Brain pericyte (primary cell): ENCODE measurements around the gene MX2.
"Not testable (repeated sequence)": the region's sequence is repeated elsewhere in the genome, so short reads cannot be mapped to it uniquely, and the experiment has no call there.

Source experiments
- DNase-seq: peaks from one replicate; pipeline ENCODE4 v3.0.0-alpha.2; 2012; ENCODE audit warnings: low read depth, low spot score

MX2 gene

DNA sequence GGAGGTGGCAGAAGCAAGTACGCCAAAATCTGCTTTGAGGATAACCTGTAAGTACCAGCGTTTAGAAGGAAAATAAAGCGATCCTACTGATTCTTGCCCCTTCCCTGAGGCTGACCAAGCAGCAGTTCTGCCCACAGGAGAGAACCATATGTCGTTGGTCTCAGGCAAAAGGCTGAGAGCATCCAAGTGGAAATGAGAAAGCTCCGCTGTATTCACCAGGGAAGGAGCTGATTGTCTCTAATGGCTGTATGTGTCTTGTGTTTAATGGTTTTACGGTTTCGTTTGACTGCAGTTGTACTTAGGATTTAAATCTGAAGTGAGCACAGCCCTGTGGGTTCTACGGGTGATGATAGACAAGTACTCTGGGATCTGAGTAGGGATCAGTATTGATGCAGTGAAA lies 23.4 kb upstream of the MX2 start:
- DNase-seq = no peak

GRCh38 chr21:41342035-41342434 lies 19.8 kb upstream of the MX2 start:
- no peak for DNase-seq

DNA sequence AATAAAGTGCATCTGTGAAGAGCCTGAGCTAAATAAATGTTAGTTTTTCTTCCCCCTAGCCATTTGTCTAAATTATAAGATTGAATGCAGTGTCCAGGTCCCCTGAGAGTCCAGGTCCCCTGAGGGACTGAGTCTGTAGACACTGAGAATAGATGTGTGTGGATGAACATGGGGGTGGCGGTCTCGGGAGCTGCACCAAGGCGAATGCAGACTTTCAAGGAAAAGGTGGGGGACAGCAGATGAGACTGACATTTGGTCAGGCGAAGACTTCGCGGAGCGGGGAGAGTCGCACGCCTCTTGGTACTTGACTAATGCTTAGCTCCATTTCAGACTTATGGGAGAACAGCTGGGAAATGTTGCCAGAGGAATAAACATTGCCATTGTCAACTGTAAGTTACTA lies 17.7 kb upstream of the MX2 start:
- DNase-seq = no peak

DNA sequence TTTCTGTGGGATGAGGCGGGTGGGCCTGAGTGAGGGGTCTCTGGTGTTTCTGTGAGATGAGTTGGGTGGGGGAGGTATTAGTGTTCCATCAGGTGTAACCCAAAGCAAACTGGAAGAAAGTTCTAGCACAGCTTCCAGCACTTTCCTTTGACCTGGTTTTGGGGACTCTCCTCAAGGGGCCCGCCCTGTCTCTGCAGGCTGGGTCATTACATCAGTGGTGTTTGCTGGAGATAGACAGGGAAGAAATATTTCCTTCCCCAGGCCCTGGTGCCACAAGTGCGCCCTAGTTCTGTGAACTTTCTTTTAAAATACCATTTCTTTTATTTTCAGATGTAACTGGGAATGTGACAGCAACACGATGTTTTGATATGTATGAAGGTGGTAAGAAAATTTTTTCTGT lies 16.5 kb upstream of the MX2 start:
- DNase-seq = no peak

GRCh38 chr21:41345934-41346685 lies 15.7 kb upstream of the MX2 start:
- DNase-seq = no peak

- no peak for DNase-seq
Measured at GRCh38 chr21:41346758-41347157, 15.1 kb upstream of the MX2 start.

DNA sequence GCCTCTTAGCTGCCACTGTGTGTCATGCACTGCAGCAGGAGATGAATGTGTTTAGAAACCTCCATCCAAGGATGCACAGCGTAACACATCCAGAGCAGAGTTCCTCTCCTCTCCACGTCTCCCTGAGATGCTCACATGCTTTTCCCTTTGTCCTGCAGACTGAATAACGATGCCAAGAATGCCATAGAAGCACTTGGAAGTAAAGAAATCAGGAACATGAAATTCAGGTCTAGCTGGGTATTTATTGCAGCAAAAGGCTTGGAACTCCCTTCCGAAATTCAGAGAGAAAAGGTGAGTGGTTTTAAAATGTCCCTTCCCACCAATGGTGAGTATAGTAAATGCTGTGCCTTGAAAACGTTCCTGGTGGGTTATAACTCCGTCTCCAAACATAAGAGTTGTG lies 13.4 kb upstream of the MX2 start:
- no peak for DNase-seq

DNA sequence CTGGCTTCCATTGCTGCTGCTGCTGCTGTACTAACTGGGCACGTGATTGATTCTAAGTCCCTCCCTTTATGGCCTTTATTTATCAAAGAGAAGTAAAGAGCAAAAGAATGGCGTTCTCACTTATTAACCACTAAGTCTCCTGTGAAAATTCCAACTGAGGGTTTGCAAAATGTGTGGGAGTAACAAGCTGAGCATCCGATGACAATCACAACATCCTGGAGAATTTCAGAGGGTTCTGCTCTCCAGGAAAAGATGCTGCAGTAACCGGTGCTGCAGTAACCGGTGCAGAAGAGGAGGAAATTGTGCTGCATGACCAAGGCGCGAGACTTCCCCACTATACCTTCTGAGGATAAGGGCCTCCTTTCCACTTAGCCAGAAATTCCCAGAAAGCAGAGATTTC lies 12.7 kb upstream of the MX2 start:
- DNase-seq = no peak

- DNase-seq = no peak
Measured at GRCh38 chr21:41349619-41350390, 12.0 kb upstream of the MX2 start.

GRCh38 chr21:41350436-41351155 lies 11.2 kb upstream of the MX2 start:
- DNase-seq = no peak

- DNase-seq = no peak
Measured at GRCh38 chr21:41357546-41357945, 4.3 kb upstream of the MX2 start.

GRCh38 chr21:41358193-41359166 lies 3.3 kb upstream of the MX2 start:
- no peak for DNase-seq

GRCh38 chr21:41359286-41359685 lies 2.5 kb upstream of the MX2 start:
- DNase-seq = no peak

DNA sequence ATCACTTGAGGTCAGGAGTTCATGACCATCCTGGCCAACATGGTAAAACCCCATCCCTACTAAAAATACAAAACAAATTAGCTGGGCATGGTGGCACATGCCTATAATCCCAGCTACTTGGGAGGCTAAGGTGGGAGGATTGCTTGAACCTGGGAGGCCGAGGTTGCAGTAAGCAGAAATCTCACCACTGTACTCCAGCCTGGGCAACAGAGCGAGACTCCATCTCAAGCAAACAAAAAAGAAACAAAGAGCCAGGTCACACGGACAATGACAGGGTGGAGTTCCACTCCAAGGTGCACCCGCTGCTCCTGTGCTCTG lies 2.1 kb upstream of the MX2 start:
- not testable (repeated sequence) for DNase-seq

DNA sequence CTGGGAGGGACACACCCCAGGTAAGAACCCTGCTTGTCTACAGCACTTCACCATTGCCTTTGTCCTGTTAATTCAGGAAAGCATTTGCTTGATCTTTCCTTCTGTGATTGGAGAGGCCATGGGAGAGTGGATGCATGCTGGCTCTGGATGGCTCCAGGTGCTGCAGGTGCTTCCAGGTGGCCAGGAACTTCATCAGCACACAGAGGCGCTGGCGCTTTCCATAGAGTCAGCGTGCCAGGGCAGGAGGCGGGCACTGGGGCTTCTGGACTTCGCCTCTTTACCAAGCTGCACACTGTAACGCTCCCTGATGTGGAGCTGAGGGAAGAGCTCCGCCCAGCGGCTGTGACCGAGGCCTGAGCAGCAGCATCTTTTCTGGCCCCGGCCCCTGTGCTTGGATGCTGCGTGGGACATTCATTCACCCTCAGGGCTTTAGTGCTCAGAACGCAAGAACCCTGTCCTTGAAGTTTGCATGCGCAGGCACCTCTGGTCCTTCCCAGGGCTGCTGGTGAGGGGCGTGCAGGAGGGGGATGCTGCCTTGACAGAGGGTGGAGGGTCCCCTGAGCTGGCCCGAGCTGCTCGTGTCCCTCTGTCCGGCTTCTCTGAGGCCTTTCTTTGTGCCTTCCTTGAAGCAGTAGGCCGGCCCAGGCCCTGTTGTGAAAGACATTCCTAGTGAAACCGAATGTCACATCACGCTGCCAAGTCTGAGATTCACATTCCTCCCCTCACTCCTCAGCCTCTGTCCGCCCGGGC lies 1.6 kb upstream of the MX2 start:
- DNase-seq = no peak

DNA sequence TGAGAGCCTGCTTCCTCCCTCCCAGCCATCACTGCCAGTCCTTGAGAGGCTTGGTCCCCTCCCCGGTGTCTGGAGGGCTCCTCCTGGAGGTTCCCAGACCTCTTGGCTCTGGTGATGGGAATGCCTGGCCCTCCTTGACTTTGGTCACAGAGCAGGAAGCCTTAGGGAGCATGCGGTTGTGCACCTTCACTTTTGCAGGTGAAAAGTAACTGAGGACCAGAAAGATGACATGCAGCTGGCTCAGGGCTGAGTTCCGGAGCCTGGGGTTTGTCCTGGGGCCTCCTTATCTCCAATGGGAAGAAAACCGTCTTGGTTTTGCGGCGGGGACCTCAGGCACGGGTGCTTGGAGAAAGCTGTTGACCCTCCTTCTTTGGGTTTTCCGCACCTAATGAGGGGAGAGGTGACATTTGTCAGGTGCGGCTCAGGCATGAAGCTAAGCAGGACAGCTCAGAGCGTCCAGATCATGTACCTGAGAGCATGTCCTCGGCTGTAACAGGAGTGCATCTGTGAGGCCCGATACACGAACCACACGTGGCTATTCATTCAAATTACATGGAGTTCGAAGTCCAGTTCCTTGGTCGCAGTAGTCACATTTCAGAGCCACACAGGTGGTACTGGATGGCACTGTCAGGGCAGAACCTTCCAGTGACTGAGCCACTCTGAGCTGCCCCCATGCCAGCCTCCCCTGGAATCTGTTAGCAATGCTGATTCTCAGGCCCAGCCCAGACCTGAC lies 608 bp upstream of the MX2 start:
- no peak for DNase-seq

- no peak for DNase-seq
Measured at GRCh38 chr21:41362605-41363369, 960 bp downstream of the MX2 start.

- DNase-seq = no peak
Measured at GRCh38 chr21:41363370-41364270, 1.8 kb downstream of the MX2 start.
